CD4-positive, alpha-beta T cell (primary cell): ENCODE data around the gene GALNTL6. TPM values are rescaled to one million over a fixed set of nuclear protein-coding genes. Genes with fewer than 3 reads are reported as not detected.

Experiments
- ATAC-seq: fragments of 200-7000 bp; cut with Tn5 transposase; one replicate; pipeline ENCODE4 v1.10.0; 2022; ENCODE audit warnings: mild to moderate bottlenecking; ENCODE audit not compliant: poor library complexity
- CTCF ChIA-PET: fragments of 350-600 bp; sonication (Branson Sonifier 250); formaldehyde crosslinking; loops from one replicate; lab custom pipeline; 2021; ENCODE audit warnings: antibody characterized with exemption, inconsistent platforms; lab: Charles Lee
- POLR2A ChIA-PET: fragments of 350-600 bp; sonication (Branson Sonifier 250); formaldehyde crosslinking; loops from one replicate; lab custom pipeline; 2021; ENCODE audit warnings: antibody characterized with exemption, inconsistent platforms; lab: Charles Lee
- DNase-seq, 14 experiments: peaks; one replicate each; pipeline ENCODE4 v3.0.0-alpha.2; 2013 to 2020; ENCODE audit warnings: mixed read lengths in 2 of 14
- H3K27ac ChIP-seq, 2 donors: one replicate each; pipeline versions ENCODE4 v1.5.1 to v1.7.0; 2013; ENCODE audit warnings: low read length in 2 of 2, low read depth in 1 of 2, mild to moderate bottlenecking in 1 of 2
- H3K27me3 ChIP-seq, 2 experiments: 1 replicate in 1 of 2; 2 replicates in 1 of 2; pipeline versions ENCODE4 v1.6.1 to v1.7.0; 2013; ENCODE audit warnings: low read length in 2 of 2, control low read depth in 1 of 2, mild to moderate bottlenecking in 1 of 2, moderate library complexity in 1 of 2; ENCODE audit not compliant: insufficient read depth in 2 of 2, control insufficient read depth in 1 of 2
- H3K36me3 ChIP-seq: one replicate; pipeline ENCODE4 v1.6.1; 2013; ENCODE audit warnings: low read length, control low read depth; ENCODE audit not compliant: insufficient read depth
- H3K4me1 ChIP-seq: one replicate; pipeline ENCODE4 v1.6.1; 2013; ENCODE audit warnings: low read length, control low read depth; ENCODE audit not compliant: insufficient read depth
- H3K4me3 ChIP-seq: one replicate; pipeline ENCODE4 v1.5.1; 2013; ENCODE audit warnings: mild to moderate bottlenecking, low read length, moderate library complexity
- H3K9me3 ChIP-seq, 2 experiments: 1 replicate in 1 of 2; 2 replicates in 1 of 2; pipeline versions ENCODE4 v1.6.1 to v1.7.0; 2013; ENCODE audit warnings: low read length in 2 of 2, mild to moderate bottlenecking in 2 of 2, control low read depth in 1 of 2, moderate library complexity in 1 of 2; ENCODE audit not compliant: control insufficient read depth in 1 of 2, insufficient read depth in 1 of 2
- H3K27ac Mint-ChIP-seq: one replicate; pipeline ENCODE4 v1.8.0; 2020; ENCODE audit warnings: mixed read lengths
- H3K27me3 Mint-ChIP-seq: one replicate; pipeline ENCODE4 v1.8.0; 2021; ENCODE audit warnings: mixed read lengths
- H3K36me3 Mint-ChIP-seq: one replicate; pipeline ENCODE4 v1.8.0; 2021; ENCODE audit warnings: low read depth, mixed read lengths
- H3K4me1 Mint-ChIP-seq: one replicate; pipeline ENCODE4 v1.8.0; 2021; ENCODE audit warnings: low read depth, mixed read lengths
- H3K4me3 Mint-ChIP-seq: one replicate; pipeline ENCODE4 v1.8.0; 2020; ENCODE audit warnings: mild to moderate bottlenecking, mixed read lengths
- H3K9me3 Mint-ChIP-seq: one replicate; pipeline ENCODE4 v1.8.0; 2020; ENCODE audit warnings: mixed read lengths
- intact Hi-C, 2 experiments: fragments of 100-400 bp; cut with DNase I in 1 of 2; cut with micrococcal nuclease in 1 of 2; formaldehyde crosslinking; loops; one replicate each; pipeline versions ENCODE4 v1.15.1 to v1.9.0; 2023 to 2025; cut with DNase I, micrococcal nuclease
- total RNA-seq, 174 experiments: library from RNA in 2 of 174; stranded (reverse) in 2 of 174; gene quantifications; one replicate each; pipeline ENCODE4 v1.2.3 and lab custom pipeline; 2021 to 2026
- TF ChIP-seq, protein P1 (sequence below): fragments of 200-600 bp; IDR thresholded peaks from one replicate; pipeline ENCODE4 v1.8.0; 2022; ENCODE audit warnings: antibody characterized with exemption, mild to moderate bottlenecking

Gene GALNTL6
- total RNA-seq, 2 experiments from 2014 or later = not detected

DNA sequence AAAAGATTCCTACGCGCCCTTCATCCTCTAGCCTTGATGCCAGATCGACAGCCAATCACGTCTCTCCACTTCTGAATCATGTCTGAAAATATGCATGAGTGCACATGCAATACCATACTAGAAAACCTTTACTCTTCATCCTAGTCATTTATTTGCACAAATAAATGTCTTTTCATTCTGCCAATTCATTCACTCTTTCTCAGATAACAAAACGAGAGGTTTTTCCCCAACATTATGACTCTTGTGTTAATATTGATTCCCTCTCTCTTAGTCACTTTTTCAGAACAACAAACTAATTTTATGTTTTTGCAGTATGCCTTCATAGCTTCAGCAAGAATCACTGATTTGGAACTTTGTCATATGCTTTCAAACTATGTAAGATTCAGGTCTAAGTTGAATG lies 806.0 kb downstream of the GALNTL6 start:
- Mint-ChIP-seq H3K9me3 (peaks cover 9% of the 10 kb centered on the region), H3K4me3 (no peak overlapping the region), H3K36me3 (no peaks in the 10 kb centered on the region), H3K4me1 (no peaks in the 10 kb centered on the region), H3K27me3 (no peaks in the 10 kb centered on the region), H3K27ac (no peak overlapping the region)
- no peak overlapping the region for H3K27ac ChIP-seq
- H3K27me3 ChIP-seq = no peaks in the 10 kb centered on the region
- POLR2A ChIA-PET = no interaction called here
- no peaks in the 10 kb centered on the region for H3K4me1 ChIP-seq
- H3K9me3 ChIP-seq = no peaks in the 10 kb centered on the region
- TF ChIP-seq, protein P1, sequence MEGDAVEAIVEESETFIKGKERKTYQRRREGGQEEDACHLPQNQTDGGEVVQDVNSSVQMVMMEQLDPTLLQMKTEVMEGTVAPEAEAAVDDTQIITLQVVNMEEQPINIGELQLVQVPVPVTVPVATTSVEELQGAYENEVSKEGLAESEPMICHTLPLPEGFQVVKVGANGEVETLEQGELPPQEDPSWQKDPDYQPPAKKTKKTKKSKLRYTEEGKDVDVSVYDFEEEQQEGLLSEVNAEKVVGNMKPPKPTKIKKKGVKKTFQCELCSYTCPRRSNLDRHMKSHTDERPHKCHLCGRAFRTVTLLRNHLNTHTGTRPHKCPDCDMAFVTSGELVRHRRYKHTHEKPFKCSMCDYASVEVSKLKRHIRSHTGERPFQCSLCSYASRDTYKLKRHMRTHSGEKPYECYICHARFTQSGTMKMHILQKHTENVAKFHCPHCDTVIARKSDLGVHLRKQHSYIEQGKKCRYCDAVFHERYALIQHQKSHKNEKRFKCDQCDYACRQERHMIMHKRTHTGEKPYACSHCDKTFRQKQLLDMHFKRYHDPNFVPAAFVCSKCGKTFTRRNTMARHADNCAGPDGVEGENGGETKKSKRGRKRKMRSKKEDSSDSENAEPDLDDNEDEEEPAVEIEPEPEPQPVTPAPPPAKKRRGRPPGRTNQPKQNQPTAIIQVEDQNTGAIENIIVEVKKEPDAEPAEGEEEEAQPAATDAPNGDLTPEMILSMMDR = no peak
- intact Hi-C loops = no loop called here
- H3K4me3 ChIP-seq = no peak overlapping the region
- no peak for ATAC-seq
- no peaks in the 10 kb centered on the region for H3K36me3 ChIP-seq
- no peak for DNase-seq
- CTCF ChIA-PET = no interaction called here

DNA sequence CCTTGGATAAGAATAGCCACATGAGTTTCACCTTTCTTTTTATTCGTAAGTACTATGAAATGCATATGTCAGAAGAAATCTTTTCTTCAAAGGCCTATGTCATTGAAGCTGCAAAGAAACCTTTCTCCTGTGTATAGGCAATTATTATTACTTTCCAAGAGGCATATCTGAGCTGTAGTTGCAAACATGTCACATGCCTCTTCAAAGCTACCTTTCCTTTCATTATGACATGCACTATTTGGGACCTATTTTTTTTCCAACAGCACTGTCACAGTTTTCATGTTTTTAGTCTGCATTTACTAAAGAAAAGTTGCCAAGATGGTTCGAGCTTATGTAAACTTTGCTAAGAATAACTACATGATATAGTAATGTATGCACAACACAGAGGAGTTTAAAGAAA lies 806.6 kb downstream of the GALNTL6 start:
- ATAC-seq = no peak
- TF ChIP-seq, protein P1 = no peak
- Mint-ChIP-seq H3K27me3 (no peaks in the 10 kb centered on the region), H3K27ac (no peak overlapping the region), H3K36me3 (no peaks in the 10 kb centered on the region), H3K9me3 (peaks cover 9% of the 10 kb centered on the region), H3K4me3 (no peak overlapping the region), H3K4me1 (no peaks in the 10 kb centered on the region)
- CTCF ChIA-PET = no interaction called here
- intact Hi-C loops = no loop called here
- no peak overlapping the region for H3K27ac ChIP-seq
- H3K9me3 ChIP-seq = no peaks in the 10 kb centered on the region
- H3K4me3 ChIP-seq = no peak overlapping the region
- H3K36me3 ChIP-seq = no peaks in the 10 kb centered on the region
- DNase-seq = no peak
- H3K4me1 ChIP-seq = no peaks in the 10 kb centered on the region
- H3K27me3 ChIP-seq = no peaks in the 10 kb centered on the region
- POLR2A ChIA-PET = no interaction called here

GRCh38 chr4:172628263-172628662 lies 815.1 kb downstream of the GALNTL6 start:
- H3K9me3 ChIP-seq = peaks cover 0 to 6% of the 10 kb centered on the region in 2 experiments
- POLR2A ChIA-PET = no interaction called here
- DNase-seq = no peak
- Mint-ChIP-seq H3K9me3 (no peaks in the 10 kb centered on the region), H3K27ac (no peak overlapping the region), H3K36me3 (no peaks in the 10 kb centered on the region), H3K27me3 (no peaks in the 10 kb centered on the region), H3K4me3 (no peak overlapping the region), H3K4me1 (no peaks in the 10 kb centered on the region)
- H3K36me3 ChIP-seq = no peaks in the 10 kb centered on the region
- CTCF ChIA-PET = no interaction called here
- H3K4me3 ChIP-seq = no peak overlapping the region
- H3K27ac ChIP-seq = no peak overlapping the region
- no peak for ATAC-seq
- intact Hi-C loops = no loop called here
- H3K27me3 ChIP-seq = no peaks in the 10 kb centered on the region
- TF ChIP-seq, protein P1 = no peak
- H3K4me1 ChIP-seq = no peaks in the 10 kb centered on the region
